WTC11 (cell line): ENCODE results near the gene C1S. TPM values are rescaled to one million over a fixed set of nuclear protein-coding genes. Genes with fewer than 3 reads are reported as not detected.
A peak's percentile ranks its signal among the peaks of the same experiment; 100 is the strongest.

ENCODE experiments used
- ATAC-seq: fragments of 200-7000 bp; cut with Tn5 transposase; 2 replicates; pipeline ENCODE4 v1.10.0; 2021; ENCODE audit warnings: mild to moderate bottlenecking, moderate library complexity
- CTCF ChIA-PET: fragments of 300-600 bp; sonication (Branson Sonifier 250); formaldehyde crosslinking; loops from one replicate; lab custom pipeline; 2021; ENCODE audit warnings: antibody characterized with exemption; lab: Charles Lee
- POLR2A ChIA-PET: fragments of 350-600 bp; sonication (Branson Sonifier 250); formaldehyde crosslinking; loops from one replicate; lab custom pipeline; 2021; ENCODE audit warnings: antibody characterized with exemption; lab: Charles Lee
- DNase-seq: peaks from one replicate; pipeline ENCODE4 v3.0.0; 2021; ENCODE audit warnings: low spot score
- H3K27ac Mint-ChIP-seq: 2 replicates; pipeline ENCODE4 v1.8.0; 2021; ENCODE audit warnings: mixed read lengths
- H3K27me3 Mint-ChIP-seq: 2 replicates; pipeline ENCODE4 v1.8.0; 2021; ENCODE audit warnings: low read depth, mild to moderate bottlenecking, moderate library complexity, mixed read lengths
- H3K36me3 Mint-ChIP-seq: 2 replicates; pipeline ENCODE4 v1.8.0; 2021; ENCODE audit warnings: mixed read lengths
- H3K4me1 Mint-ChIP-seq: 2 replicates; pipeline ENCODE4 v1.8.0; 2022; ENCODE audit warnings: mixed read lengths
- H3K4me3 Mint-ChIP-seq: 2 replicates; pipeline ENCODE4 v1.8.0; 2021; ENCODE audit warnings: mild to moderate bottlenecking, moderate library complexity, mixed read lengths
- H3K9me3 Mint-ChIP-seq: 2 replicates; pipeline ENCODE4 v1.8.0; 2021; ENCODE audit warnings: mixed read lengths
- EMX1 ChIP-seq: fragments of 250-450 bp; sonication (Bioruptor Pico); IDR thresholded peaks from 2 replicates; pipeline ENCODE4 v1.8.0; 2021; ENCODE audit warnings: mild to moderate bottlenecking
- ESRRA ChIP-seq: sonication (generic); formaldehyde crosslinking; IDR thresholded peaks from 2 replicates; pipeline ENCODE4 v1.8.1; 2022; ENCODE audit warnings: mild to moderate bottlenecking, missing genetic modification reagents, borderline replicate concordance
- ETV6 ChIP-seq: sonication (generic); formaldehyde crosslinking; IDR thresholded peaks from 2 replicates; pipeline ENCODE4 v1.8.1; 2022; ENCODE audit warnings: mild to moderate bottlenecking, missing genetic modification reagents
- FOXJ3 ChIP-seq: sonication (generic); formaldehyde crosslinking; IDR thresholded peaks from 2 replicates; pipeline ENCODE4 v1.9.0; 2021; ENCODE audit warnings: missing genetic modification reagents, mild to moderate bottlenecking, borderline replicate concordance
- JAZF1 ChIP-seq: fragments of 250-450 bp; sonication (Bioruptor Pico); IDR thresholded peaks from 2 replicates; pipeline ENCODE4 v1.9.0; 2021; ENCODE audit warnings: moderate library complexity, mild to moderate bottlenecking, inconsistent platforms
- MLX ChIP-seq: sonication (generic); formaldehyde crosslinking; IDR thresholded peaks from 2 replicates; pipeline ENCODE4 v1.8.1; 2023; ENCODE audit warnings: mild to moderate bottlenecking, missing genetic modification reagents, moderate library complexity
- NFATC4 ChIP-seq: fragments of 250-450 bp; sonication (Bioruptor Pico); IDR thresholded peaks from 2 replicates; pipeline ENCODE4 v1.9.0; 2021; ENCODE audit warnings: mild to moderate bottlenecking
- PRDM15 ChIP-seq: sonication (generic); formaldehyde crosslinking; IDR thresholded peaks from 2 replicates; pipeline ENCODE4 v1.8.0; 2022; ENCODE audit warnings: missing genetic modification reagents
- RELA ChIP-seq: sonication (generic); formaldehyde crosslinking; IDR thresholded peaks from 2 replicates; pipeline ENCODE4 v1.8.1; 2022; ENCODE audit warnings: missing genetic modification reagents, mild to moderate bottlenecking, borderline replicate concordance
- ZNF138 ChIP-seq: sonication (generic); formaldehyde crosslinking; conservative IDR thresholded peaks from 2 replicates; pipeline ENCODE4 v1.8.1; 2022; ENCODE audit warnings: mild to moderate bottlenecking, moderate library complexity, missing genetic modification reagents
- ZNF263 ChIP-seq: sonication (generic); formaldehyde crosslinking; IDR thresholded peaks from 2 replicates; pipeline ENCODE4 v1.8.1; 2022; ENCODE audit warnings: low read depth, mild to moderate bottlenecking, moderate library complexity, missing genetic modification reagents
- ZNF512 ChIP-seq: sonication (generic); formaldehyde crosslinking; IDR thresholded peaks from 2 replicates; pipeline ENCODE4 v1.8.1; 2022; ENCODE audit warnings: missing genetic modification reagents, borderline replicate concordance
- total RNA-seq: library from RNA; stranded (reverse); gene quantifications from 3 replicates; pipeline ENCODE4 v1.2.3, GENCODE V29; 2021
- TF ChIP-seq, protein P1 (sequence below): sonication (generic); formaldehyde crosslinking; IDR thresholded peaks from 2 replicates; pipeline ENCODE4 v1.8.0; 2023; ENCODE audit warnings: mild to moderate bottlenecking, missing genetic modification reagents
- TF ChIP-seq, protein P2 (sequence below): fragments of 250-450 bp; sonication (Bioruptor Pico); IDR thresholded peaks from 2 replicates; pipeline ENCODE4 v1.9.0; 2021; ENCODE audit warnings: mild to moderate bottlenecking, borderline replicate concordance
- TF ChIP-seq, protein P3 (sequence below): sonication (generic); formaldehyde crosslinking; IDR thresholded peaks from 2 replicates; pipeline ENCODE4 v1.8.1; 2023; ENCODE audit warnings: mild to moderate bottlenecking, missing genetic modification reagents

The C1S gene
- total RNA-seq, 1 experiment from 2014 or later, result 7.6 TPM

- peaks cover 29% of the 10 kb centered on the region for H3K4me1 Mint-ChIP-seq
- H3K36me3 Mint-ChIP-seq, result 0 out of 2 replicates have a peak, but pooled peaks cover 5% of the 10 kb centered on the region
- DNase-seq, result no peak
- H3K9me3 Mint-ChIP-seq, result peaks cover 11% of the 10 kb centered on the region
- H3K27ac Mint-ChIP-seq, result peak overlapping the region; percentile 42; the same call in 1 of the 2 replicates
- no peak overlapping the region for H3K4me3 Mint-ChIP-seq
- TF ChIP-seq ZNF263 (no peak), MLX (no peak), ETV6 (no peak), PRDM15 (CRISPR knock-in tag) (no peak), FOXJ3 (CRISPR knock-in tag) (no peak), ESRRA (CRISPR knock-in tag) (no peak), ZNF512 (CRISPR knock-in tag) (no peak), JAZF1 (CRISPR knock-in tag) (no peak)
- TF ChIP-seq, protein P1, sequence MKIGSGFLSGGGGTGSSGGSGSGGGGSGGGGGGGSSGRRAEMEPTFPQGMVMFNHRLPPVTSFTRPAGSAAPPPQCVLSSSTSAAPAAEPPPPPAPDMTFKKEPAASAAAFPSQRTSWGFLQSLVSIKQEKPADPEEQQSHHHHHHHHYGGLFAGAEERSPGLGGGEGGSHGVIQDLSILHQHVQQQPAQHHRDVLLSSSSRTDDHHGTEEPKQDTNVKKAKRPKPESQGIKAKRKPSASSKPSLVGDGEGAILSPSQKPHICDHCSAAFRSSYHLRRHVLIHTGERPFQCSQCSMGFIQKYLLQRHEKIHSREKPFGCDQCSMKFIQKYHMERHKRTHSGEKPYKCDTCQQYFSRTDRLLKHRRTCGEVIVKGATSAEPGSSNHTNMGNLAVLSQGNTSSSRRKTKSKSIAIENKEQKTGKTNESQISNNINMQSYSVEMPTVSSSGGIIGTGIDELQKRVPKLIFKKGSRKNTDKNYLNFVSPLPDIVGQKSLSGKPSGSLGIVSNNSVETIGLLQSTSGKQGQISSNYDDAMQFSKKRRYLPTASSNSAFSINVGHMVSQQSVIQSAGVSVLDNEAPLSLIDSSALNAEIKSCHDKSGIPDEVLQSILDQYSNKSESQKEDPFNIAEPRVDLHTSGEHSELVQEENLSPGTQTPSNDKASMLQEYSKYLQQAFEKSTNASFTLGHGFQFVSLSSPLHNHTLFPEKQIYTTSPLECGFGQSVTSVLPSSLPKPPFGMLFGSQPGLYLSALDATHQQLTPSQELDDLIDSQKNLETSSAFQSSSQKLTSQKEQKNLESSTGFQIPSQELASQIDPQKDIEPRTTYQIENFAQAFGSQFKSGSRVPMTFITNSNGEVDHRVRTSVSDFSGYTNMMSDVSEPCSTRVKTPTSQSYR (CRISPR knock-in tag), result no peak
- TF ChIP-seq, all 79 proteins: peak for 0
- ChIA-PET POLR2A (no interaction called here), CTCF (interaction anchor here (0.6 to 1.2 kb wide), 5 partner anchors 14 to 71 kb away, joined by 3 to 7 read pairs (median 4); partner anchors contain the start of genes C1RL and LPCAT3)
- H3K27me3 Mint-ChIP-seq, result no peaks in the 10 kb centered on the region
- ATAC-seq, result no peak
Observed at GRCh38 chr12:7038591-7038990, 21.9 kb upstream of the C1S start.

- Mint-ChIP-seq H3K4me3 (no peak overlapping the region), H3K27ac (no peak overlapping the region), H3K9me3 (peaks cover 11% of the 10 kb centered on the region), H3K4me1 (peaks cover 29% of the 10 kb centered on the region), H3K36me3 (0 out of 2 replicates have a peak, but pooled peaks cover 5% of the 10 kb centered on the region), H3K27me3 (no peaks in the 10 kb centered on the region)
- ChIA-PET POLR2A (no interaction called here), CTCF (interaction anchor here (0.6 to 1.2 kb wide), 3 partner anchors 14 to 601 kb away, joined by 3 to 7 read pairs (median 4); no protein-coding TSS in a partner anchor)
- DNase-seq, result no peak
- ATAC-seq, result no peak
- TF ChIP-seq ZNF138 (no peak), NFATC4 (CRISPR knock-in tag) (no peak), RELA (CRISPR knock-in tag) (no peak), PRDM15 (CRISPR knock-in tag) (no peak), EMX1 (CRISPR knock-in tag) (no peak)
- TF ChIP-seq, protein P2, sequence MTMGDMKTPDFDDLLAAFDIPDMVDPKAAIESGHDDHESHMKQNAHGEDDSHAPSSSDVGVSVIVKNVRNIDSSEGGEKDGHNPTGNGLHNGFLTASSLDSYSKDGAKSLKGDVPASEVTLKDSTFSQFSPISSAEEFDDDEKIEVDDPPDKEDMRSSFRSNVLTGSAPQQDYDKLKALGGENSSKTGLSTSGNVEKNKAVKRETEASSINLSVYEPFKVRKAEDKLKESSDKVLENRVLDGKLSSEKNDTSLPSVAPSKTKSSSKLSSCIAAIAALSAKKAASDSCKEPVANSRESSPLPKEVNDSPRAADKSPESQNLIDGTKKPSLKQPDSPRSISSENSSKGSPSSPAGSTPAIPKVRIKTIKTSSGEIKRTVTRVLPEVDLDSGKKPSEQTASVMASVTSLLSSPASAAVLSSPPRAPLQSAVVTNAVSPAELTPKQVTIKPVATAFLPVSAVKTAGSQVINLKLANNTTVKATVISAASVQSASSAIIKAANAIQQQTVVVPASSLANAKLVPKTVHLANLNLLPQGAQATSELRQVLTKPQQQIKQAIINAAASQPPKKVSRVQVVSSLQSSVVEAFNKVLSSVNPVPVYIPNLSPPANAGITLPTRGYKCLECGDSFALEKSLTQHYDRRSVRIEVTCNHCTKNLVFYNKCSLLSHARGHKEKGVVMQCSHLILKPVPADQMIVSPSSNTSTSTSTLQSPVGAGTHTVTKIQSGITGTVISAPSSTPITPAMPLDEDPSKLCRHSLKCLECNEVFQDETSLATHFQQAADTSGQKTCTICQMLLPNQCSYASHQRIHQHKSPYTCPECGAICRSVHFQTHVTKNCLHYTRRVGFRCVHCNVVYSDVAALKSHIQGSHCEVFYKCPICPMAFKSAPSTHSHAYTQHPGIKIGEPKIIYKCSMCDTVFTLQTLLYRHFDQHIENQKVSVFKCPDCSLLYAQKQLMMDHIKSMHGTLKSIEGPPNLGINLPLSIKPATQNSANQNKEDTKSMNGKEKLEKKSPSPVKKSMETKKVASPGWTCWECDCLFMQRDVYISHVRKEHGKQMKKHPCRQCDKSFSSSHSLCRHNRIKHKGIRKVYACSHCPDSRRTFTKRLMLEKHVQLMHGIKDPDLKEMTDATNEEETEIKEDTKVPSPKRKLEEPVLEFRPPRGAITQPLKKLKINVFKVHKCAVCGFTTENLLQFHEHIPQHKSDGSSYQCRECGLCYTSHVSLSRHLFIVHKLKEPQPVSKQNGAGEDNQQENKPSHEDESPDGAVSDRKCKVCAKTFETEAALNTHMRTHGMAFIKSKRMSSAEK (CRISPR knock-in tag), result no peak
- TF ChIP-seq, protein P3, sequence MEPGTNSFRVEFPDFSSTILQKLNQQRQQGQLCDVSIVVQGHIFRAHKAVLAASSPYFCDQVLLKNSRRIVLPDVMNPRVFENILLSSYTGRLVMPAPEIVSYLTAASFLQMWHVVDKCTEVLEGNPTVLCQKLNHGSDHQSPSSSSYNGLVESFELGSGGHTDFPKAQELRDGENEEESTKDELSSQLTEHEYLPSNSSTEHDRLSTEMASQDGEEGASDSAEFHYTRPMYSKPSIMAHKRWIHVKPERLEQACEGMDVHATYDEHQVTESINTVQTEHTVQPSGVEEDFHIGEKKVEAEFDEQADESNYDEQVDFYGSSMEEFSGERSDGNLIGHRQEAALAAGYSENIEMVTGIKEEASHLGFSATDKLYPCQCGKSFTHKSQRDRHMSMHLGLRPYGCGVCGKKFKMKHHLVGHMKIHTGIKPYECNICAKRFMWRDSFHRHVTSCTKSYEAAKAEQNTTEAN, result no peak
Observed at GRCh38 chr12:7039403-7039802, 21.1 kb upstream of the C1S start.
